MCF 10A (cell line): ENCODE results near the gene MTG2. TPM values are rescaled to one million over a fixed set of nuclear protein-coding genes. Genes with fewer than 3 reads are reported as not detected.

Experiments used
- BruUV-seq: library from RNA; stranded (reverse); fragments of 400-500 nt; replicated peaks from 2 replicates; lab custom pipeline; 2021; lab: Mats Ljungman, UMichigan
- CTCF ChIA-PET: fragments of 300-600 bp; sonication (Branson Sonifier 250); formaldehyde crosslinking; extraction: SDS; loops from one replicate; lab custom pipeline; 2021; ENCODE audit warnings: antibody characterized with exemption, inconsistent platforms; lab: Yijun Ruan, JAX
- POLR2A ChIA-PET: fragments of 300-600, 350-650 bp; sonication (Branson Sonifier 250); formaldehyde crosslinking; extraction: SDS; loops from one replicate; lab custom pipeline; 2020; ENCODE audit warnings: antibody characterized with exemption, inconsistent platforms; lab: Yijun Ruan, JAX
- DNase-seq: peaks from one replicate; pipeline ENCODE4 v3.0.0-alpha.2; 2018; ENCODE audit not compliant: unreplicated experiment
- H3K27ac Mint-ChIP-seq: one replicate; pipeline ENCODE4 v1.8.0; 2022; ENCODE audit warnings: mild to moderate bottlenecking, low read depth, mixed read lengths; ENCODE audit not compliant: unreplicated experiment
- H3K27me3 Mint-ChIP-seq: one replicate; pipeline ENCODE4 v1.8.0; 2022; ENCODE audit warnings: mixed read lengths; ENCODE audit not compliant: insufficient read depth, unreplicated experiment
- H3K36me3 Mint-ChIP-seq: one replicate; pipeline ENCODE4 v1.8.0; 2022; ENCODE audit warnings: mild to moderate bottlenecking, moderate library complexity, mixed read lengths; ENCODE audit not compliant: insufficient read depth, unreplicated experiment
- H3K4me1 Mint-ChIP-seq: one replicate; pipeline ENCODE4 v1.8.0; 2022; ENCODE audit warnings: mixed read lengths; ENCODE audit not compliant: insufficient read depth, unreplicated experiment
- H3K4me3 Mint-ChIP-seq: one replicate; pipeline ENCODE4 v1.8.0; 2022; ENCODE audit warnings: mild to moderate bottlenecking, moderate library complexity, mixed read lengths; ENCODE audit not compliant: unreplicated experiment
- H3K9me3 Mint-ChIP-seq: one replicate; pipeline ENCODE4 v1.8.0; 2022; ENCODE audit warnings: mixed read lengths; ENCODE audit not compliant: unreplicated experiment
- intact Hi-C: fragments of 100-400 bp; cut with micrococcal nuclease; formaldehyde crosslinking; loops from 2 replicates; pipeline ENCODE4 v1.14.1; 2022
- total RNA-seq: library from RNA; stranded (reverse); gene quantifications from 2 replicates; pipeline ENCODE4 v1.2.3, GENCODE V29; 2022
- TF ChIP-seq, protein P1 (sequence below): fragments of 200-600 bp; IDR thresholded peaks from one replicate; pipeline ENCODE4 v1.8.0; 2022; ENCODE audit warnings: antibody characterized with exemption, mild to moderate bottlenecking; ENCODE audit not compliant: unreplicated experiment

The MTG2 gene
- total RNA-seq, 1 experiment from 2014 or later: 61.0 TPM

DNA sequence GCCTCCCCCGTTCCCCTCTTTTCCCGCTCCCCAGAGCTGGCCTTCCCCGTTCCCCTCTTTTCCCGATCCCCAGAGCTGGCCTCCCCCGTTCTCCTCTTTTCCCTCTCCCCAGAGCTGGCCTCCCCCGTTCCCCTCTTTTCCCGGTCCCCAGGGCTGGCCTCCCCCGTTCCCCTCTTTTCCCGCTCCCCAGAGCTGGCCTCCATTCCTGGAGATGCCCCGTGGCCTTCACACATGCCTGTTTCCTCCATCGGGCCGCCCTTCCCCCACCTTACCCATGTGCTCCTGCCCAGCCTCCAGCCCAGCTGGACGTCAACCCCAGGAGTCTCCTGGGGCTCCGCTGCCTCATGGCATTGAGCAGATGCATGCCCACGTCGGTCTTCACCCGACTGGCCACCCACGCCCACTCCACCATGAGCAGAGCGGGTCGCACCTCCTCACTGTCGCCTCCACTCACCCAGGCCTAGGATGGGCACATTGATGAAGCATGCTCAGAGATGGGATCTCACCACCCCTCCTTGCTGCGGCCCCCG lies 30.9 kb upstream of the MTG2 start:
- Mint-ChIP-seq H3K4me3 (no peak overlapping the region), H3K4me1 (peaks cover 32% of the 10 kb centered on the region), H3K9me3 (no peaks in the 10 kb centered on the region), H3K36me3 (peaks cover 39% of the 10 kb centered on the region), H3K27ac (no peak overlapping the region), H3K27me3 (no peaks in the 10 kb centered on the region)
- TF ChIP-seq, protein P1, sequence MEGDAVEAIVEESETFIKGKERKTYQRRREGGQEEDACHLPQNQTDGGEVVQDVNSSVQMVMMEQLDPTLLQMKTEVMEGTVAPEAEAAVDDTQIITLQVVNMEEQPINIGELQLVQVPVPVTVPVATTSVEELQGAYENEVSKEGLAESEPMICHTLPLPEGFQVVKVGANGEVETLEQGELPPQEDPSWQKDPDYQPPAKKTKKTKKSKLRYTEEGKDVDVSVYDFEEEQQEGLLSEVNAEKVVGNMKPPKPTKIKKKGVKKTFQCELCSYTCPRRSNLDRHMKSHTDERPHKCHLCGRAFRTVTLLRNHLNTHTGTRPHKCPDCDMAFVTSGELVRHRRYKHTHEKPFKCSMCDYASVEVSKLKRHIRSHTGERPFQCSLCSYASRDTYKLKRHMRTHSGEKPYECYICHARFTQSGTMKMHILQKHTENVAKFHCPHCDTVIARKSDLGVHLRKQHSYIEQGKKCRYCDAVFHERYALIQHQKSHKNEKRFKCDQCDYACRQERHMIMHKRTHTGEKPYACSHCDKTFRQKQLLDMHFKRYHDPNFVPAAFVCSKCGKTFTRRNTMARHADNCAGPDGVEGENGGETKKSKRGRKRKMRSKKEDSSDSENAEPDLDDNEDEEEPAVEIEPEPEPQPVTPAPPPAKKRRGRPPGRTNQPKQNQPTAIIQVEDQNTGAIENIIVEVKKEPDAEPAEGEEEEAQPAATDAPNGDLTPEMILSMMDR: no peak
- POLR2A ChIA-PET: interaction anchor here (1.3 kb wide), 1 partner anchor 8 kb away, joined by 4 read pairs; no protein-coding TSS in a partner anchor
- no TSS peak for BruUV-seq
- no peak for DNase-seq
- intact Hi-C loops: no loop called here
- CTCF ChIA-PET: interaction anchor here (0.6 kb wide), 1 partner anchor 104 kb away, joined by 5 read pairs; no protein-coding TSS in a partner anchor

DNA sequence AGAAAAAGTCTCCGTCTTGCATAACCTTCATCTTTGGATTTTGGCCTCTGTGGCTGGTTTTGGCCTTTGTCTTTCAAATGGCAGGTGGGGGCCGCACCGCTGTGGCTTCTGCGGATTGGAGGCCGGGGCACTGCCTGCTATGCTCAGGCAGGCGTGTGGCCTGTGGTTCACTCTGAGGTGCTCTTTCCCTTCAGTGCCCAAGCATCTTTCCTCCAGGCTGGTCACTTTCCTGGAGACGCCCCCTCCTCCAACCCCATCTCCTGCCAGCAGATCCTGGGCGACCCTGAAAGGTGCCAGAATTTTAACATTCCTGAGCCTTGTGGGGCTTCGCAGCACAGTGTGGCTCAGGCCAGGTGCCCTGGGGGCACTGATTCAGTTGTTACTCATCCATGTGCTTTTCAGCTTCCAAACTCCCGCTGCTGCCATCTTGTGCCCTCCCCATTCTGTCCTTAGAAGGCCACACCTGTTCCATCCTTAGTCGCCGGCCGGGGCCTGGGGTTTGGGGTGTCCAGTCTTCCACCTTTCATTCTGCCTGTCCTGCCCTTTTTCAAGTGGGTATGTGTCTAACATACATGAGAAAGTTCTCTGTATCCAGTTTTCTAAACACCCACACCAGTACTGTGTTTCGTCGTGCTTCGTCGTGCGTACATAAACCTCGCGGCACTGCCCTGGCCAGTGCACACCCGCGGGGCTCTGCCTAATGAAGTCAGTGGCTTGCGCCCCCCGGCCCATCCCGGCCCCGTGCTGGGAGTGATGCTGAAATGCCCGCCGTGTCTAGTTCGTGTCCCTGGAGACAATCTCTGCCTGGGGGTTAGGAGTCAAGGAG lies 27.2 kb upstream of the MTG2 start:
- BruUV-seq: no TSS peak
- Mint-ChIP-seq H3K4me1 (peaks cover 27% of the 10 kb centered on the region), H3K27ac (peak overlapping the region; percentile 79), H3K4me3 (peak overlapping the region; percentile 24), H3K9me3 (no peaks in the 10 kb centered on the region), H3K27me3 (no peaks in the 10 kb centered on the region), H3K36me3 (peaks cover 33% of the 10 kb centered on the region)
- TF ChIP-seq, protein P1: peak; percentile 4
- peak; percentile 88 for DNase-seq
- intact Hi-C loops: no loop called here
- ChIA-PET POLR2A (interaction anchor here (0.8 to 1.8 kb wide), 5 partner anchors 11 to 34 kb away, joined by 3 to 8 read pairs (median 4); partner anchors contain the start of genes LSM14B and PSMA7), CTCF (interaction anchor here (0.5 to 1.0 kb wide), 3 partner anchors 20 to 149 kb away, joined by 3 to 5 read pairs (median 3); no protein-coding TSS in a partner anchor)

DNA sequence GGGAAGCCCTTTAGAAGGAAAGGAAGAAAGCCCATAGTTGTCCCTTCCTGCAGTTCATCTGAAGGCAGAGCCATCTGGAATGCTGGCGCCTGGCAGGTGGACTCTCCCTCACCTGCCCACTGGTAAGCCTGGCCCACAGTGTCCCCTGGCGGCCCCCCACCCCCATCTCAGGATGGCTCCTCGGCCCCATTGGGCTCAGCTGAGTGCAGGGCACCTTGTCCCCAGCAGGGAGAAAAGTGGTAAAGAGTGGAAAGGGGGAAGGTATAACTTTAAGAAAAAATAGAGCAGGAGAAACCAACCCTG lies 26.6 kb upstream of the MTG2 start:
- BruUV-seq: no TSS peak
- peak overlapping the region; percentile 79 for H3K27ac Mint-ChIP-seq
- TF ChIP-seq, protein P1: no peak
- POLR2A ChIA-PET: interaction anchor here (0.9 to 1.8 kb wide), 3 partner anchors 12 to 34 kb away, joined by 3 to 8 read pairs (median 4); partner anchors contain the start of genes LSM14B and PSMA7
- H3K9me3 Mint-ChIP-seq: no peaks in the 10 kb centered on the region
- DNase-seq: no peak
- intact Hi-C loops: no loop called here
- H3K36me3 Mint-ChIP-seq: peaks cover 33% of the 10 kb centered on the region
- CTCF ChIA-PET: interaction anchor here (0.6 to 1.0 kb wide), 3 partner anchors 20 to 145 kb away, joined by 3 to 5 read pairs (median 4); no protein-coding TSS in a partner anchor
- no peaks in the 10 kb centered on the region for H3K27me3 Mint-ChIP-seq
- no peak overlapping the region for H3K4me3 Mint-ChIP-seq
- peaks cover 32% of the 10 kb centered on the region for H3K4me1 Mint-ChIP-seq
